ENCODE measurements around the gene LTA4H. TPM values are rescaled to one million over a fixed set of nuclear protein-coding genes. Genes with fewer than 3 reads are reported as not detected.

The LTA4H gene
- total and polyA plus RNA-seq, 12 donors, result 25.2 to 50.6 (median 39.1) TPM

DNA sequence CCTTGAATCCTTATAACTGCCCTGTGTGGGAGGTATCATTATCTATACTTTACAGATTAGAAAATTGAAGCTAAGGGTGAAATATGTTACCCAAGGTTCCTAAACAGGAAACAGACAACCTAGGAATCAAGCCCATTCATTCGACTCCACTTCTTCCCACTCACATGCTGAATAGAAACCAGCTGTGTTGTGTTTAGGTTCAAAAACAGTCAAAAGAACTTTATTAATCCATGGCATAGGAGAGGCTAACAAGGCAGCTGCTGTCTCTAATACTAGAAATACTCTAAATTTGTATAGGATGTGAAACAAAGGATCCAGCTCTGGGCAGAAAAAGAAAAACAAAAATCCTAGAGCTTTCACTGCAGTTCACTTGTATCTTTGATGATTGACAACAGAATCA, 82.4 kb downstream of the LTA4H start:
- DNase-seq, result no peak
- Histone ChIP-seq H3K27me3 (peaks cover 0 to 13% (median 0%) of the 10 kb centered on the region in 7 donors), H3K4me3 (no peak overlapping the region), H3K9me3 (no peaks in the 10 kb centered on the region), H3K27ac (no peak overlapping the region), H3K4me1 (no peaks in the 10 kb centered on the region), H3K36me3 (no peaks in the 10 kb centered on the region)
- intact Hi-C loops (cut with DNase I), result no loop called here
- TF ChIP-seq, protein P1, sequence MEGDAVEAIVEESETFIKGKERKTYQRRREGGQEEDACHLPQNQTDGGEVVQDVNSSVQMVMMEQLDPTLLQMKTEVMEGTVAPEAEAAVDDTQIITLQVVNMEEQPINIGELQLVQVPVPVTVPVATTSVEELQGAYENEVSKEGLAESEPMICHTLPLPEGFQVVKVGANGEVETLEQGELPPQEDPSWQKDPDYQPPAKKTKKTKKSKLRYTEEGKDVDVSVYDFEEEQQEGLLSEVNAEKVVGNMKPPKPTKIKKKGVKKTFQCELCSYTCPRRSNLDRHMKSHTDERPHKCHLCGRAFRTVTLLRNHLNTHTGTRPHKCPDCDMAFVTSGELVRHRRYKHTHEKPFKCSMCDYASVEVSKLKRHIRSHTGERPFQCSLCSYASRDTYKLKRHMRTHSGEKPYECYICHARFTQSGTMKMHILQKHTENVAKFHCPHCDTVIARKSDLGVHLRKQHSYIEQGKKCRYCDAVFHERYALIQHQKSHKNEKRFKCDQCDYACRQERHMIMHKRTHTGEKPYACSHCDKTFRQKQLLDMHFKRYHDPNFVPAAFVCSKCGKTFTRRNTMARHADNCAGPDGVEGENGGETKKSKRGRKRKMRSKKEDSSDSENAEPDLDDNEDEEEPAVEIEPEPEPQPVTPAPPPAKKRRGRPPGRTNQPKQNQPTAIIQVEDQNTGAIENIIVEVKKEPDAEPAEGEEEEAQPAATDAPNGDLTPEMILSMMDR (IDR thresholded peaks at IDR 0.05), result no peak
- WGBS, 2 donors, result 45 to 48% methylated on average over 1 of the region's 1 CpG
- no peak for ATAC-seq

DNA sequence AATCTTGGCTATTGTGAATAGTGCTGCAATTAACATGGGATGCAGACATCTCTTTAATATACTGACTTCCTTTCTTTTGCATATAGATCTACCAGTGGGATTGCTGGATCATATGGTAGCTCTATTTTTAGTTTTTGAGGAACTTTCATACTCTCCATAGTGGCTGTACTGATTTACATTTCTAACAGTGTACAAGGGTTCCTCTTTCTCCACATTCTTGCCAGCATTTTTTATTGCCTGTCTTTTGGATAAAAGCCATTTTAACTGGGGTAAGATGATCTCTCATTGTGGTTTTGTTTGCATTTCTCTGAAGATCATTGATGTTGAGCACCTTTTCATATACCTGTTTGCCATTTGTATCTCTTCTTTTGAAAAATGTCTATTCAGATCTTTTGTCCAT, 83.9 kb downstream of the LTA4H start:
- no peaks in the 10 kb centered on the region for H3K4me1 ChIP-seq
- intact Hi-C loops (cut with DNase I), result no loop called here

More for the DNA sequence above, 83.9 kb downstream of the LTA4H start:
- no peak for ATAC-seq
- TF ChIP-seq, protein P1 (IDR thresholded peaks at IDR 0.05), result no peak
- H3K27me3 ChIP-seq, result no peaks in the 10 kb centered on the region
- no peak for DNase-seq
- H3K36me3 ChIP-seq, result no peaks in the 10 kb centered on the region
- no peak overlapping the region for H3K27ac ChIP-seq
- H3K9me3 ChIP-seq, result no peaks in the 10 kb centered on the region
- H3K4me3 ChIP-seq, result no peak overlapping the region

Other genes with a start within 250 kb of the LTA4H start
- 100 to 1,000 TPM in 1 of 10 donors, 10 to 100 TPM in 9; 54.7 to 105 (median 67.7) TPM for gene NTN4, start 244.8 kb downstream of the LTA4H start, total RNA-seq
- gene NTN4, start 244.8 kb downstream of the LTA4H start, polyA plus RNA-seq, result 10 to 100 TPM; 17.9 to 27.7 TPM
- 10 to 100 TPM; 10.2 to 19.4 (median 12.9) TPM for gene SNRPF, start 176.6 kb downstream of the LTA4H start, total RNA-seq
- gene SNRPF, start 176.6 kb downstream of the LTA4H start, polyA plus RNA-seq, result 10 to 100 TPM; 25.2 to 53.6 TPM
- under 1 TPM in 4 of 10 donors, not detected in 6; 0.10 to 0.24 (median 0.12) TPM for gene CCDC38, start 93.0 kb downstream of the LTA4H start, total RNA-seq
- under 1 TPM; 0.01 to 0.44 TPM for gene CCDC38, start 93.0 kb downstream of the LTA4H start, polyA plus RNA-seq
- gene AMDHD1, start 92.3 kb downstream of the LTA4H start, total RNA-seq, result under 1 TPM; 0.34 to 0.91 (median 0.67) TPM
- gene AMDHD1, start 92.3 kb downstream of the LTA4H start, polyA plus RNA-seq, result under 1 TPM; 0.39 to 0.88 TPM
- gene HAL, start 39.2 kb downstream of the LTA4H start, total RNA-seq, result under 1 TPM in 6 of 10 donors, not detected in 4; 0.15 to 0.93 (median 0.43) TPM
- under 1 TPM; 0.07 to 0.15 TPM for gene HAL, start 39.2 kb downstream of the LTA4H start, polyA plus RNA-seq
- gene ELK3, start 158.8 kb upstream of the LTA4H start, total RNA-seq, result 10 to 100 TPM; 11.7 to 33.0 (median 22.3) TPM
- gene ELK3, start 158.8 kb upstream of the LTA4H start, polyA plus RNA-seq, result 10 to 100 TPM in 1 of 2 donors, 1 to 10 TPM in 1; 6.6 to 14.8 TPM

Data from heart right ventricle (tissue), 16 donors.